ENCODE data around the gene ZNF57.
"Not testable (repeated sequence)": the region's sequence is repeated elsewhere in the genome, so short reads cannot be mapped to it uniquely, and the experiment has no call there.

The ZNF57 gene

GRCh38 chr19:2887391-2887914, 13.3 kb upstream of the ZNF57 start:
- Histone ChIP-seq H3F3A (ENCODE audit: control insufficient read depth, insufficient read depth) (peaks cover 9% of the 10 kb centered on the region; the same call in 1 of the 2 replicates), H3K4me2 (ENCODE audit: low read length) (peak overlapping the region; percentile 47), H3K9me2 (replicated peaks; ENCODE audit: control insufficient read depth, low read length) (no peaks in the 10 kb centered on the region), H3K4me3 (ENCODE audit: low read length) (peak overlapping the region; percentile 25), H3K36me3 (ENCODE audit: control insufficient read depth, low read length) (no peaks in the 10 kb centered on the region), H4K20me1 (ENCODE audit: control insufficient read depth, insufficient read depth, low read depth, low read length) (no peaks in the 10 kb centered on the region), H3K27me3 (ENCODE audit: control insufficient read depth, low read length) (no peaks in the 10 kb centered on the region), H3K27ac (ENCODE audit: low read depth, low read length) (peak overlapping the region; percentile 67), H3K9me3 (ENCODE audit: control insufficient read depth, insufficient read depth, low read length) (no peaks in the 10 kb centered on the region), H3K79me2 (ENCODE audit: control insufficient read depth, low read length) (no peaks in the 10 kb centered on the region), H3K4me1 (ENCODE audit: control insufficient read depth, low read length) (peaks cover 18% of the 10 kb centered on the region)
- no peak for TF ChIP-seq EZH2phosphoT487 (IDR thresholded peaks at IDR 0.05; ENCODE audit: borderline replicate concordance, low read length)
- TF ChIP-seq CTCF (IDR thresholded peaks at IDR 0.05; ENCODE audit: low read depth, low read length, poor library complexity, severe bottlenecking), result peak; percentile 67

- TF ChIP-seq EZH2phosphoT487 (IDR thresholded peaks at IDR 0.05; ENCODE audit: borderline replicate concordance, low read length), result no peak
- no peak for TF ChIP-seq CTCF (IDR thresholded peaks at IDR 0.05; ENCODE audit: low read depth, low read length, poor library complexity, severe bottlenecking)
- Histone ChIP-seq H3K4me2 (ENCODE audit: low read length) (peak overlapping the region; percentile 47), H4K20me1 (ENCODE audit: control insufficient read depth, insufficient read depth, low read depth, low read length) (no peaks in the 10 kb centered on the region), H3F3A (ENCODE audit: control insufficient read depth, insufficient read depth) (peaks cover 9% of the 10 kb centered on the region; the same call in 1 of the 2 replicates), H3K79me2 (ENCODE audit: control insufficient read depth, low read length) (no peaks in the 10 kb centered on the region), H3K27ac (ENCODE audit: low read depth, low read length) (peak overlapping the region; percentile 67), H3K36me3 (ENCODE audit: control insufficient read depth, low read length) (no peaks in the 10 kb centered on the region), H3K27me3 (ENCODE audit: control insufficient read depth, low read length) (no peaks in the 10 kb centered on the region), H3K4me3 (ENCODE audit: low read length) (peak overlapping the region; percentile 25), H3K4me1 (ENCODE audit: control insufficient read depth, low read length) (peaks cover 18% of the 10 kb centered on the region), H3K9me2 (replicated peaks; ENCODE audit: control insufficient read depth, low read length) (no peaks in the 10 kb centered on the region), H3K9me3 (ENCODE audit: control insufficient read depth, insufficient read depth, low read length) (no peaks in the 10 kb centered on the region)
Observed at GRCh38 chr19:2888731-2889224, 11.9 kb upstream of the ZNF57 start.

DNA sequence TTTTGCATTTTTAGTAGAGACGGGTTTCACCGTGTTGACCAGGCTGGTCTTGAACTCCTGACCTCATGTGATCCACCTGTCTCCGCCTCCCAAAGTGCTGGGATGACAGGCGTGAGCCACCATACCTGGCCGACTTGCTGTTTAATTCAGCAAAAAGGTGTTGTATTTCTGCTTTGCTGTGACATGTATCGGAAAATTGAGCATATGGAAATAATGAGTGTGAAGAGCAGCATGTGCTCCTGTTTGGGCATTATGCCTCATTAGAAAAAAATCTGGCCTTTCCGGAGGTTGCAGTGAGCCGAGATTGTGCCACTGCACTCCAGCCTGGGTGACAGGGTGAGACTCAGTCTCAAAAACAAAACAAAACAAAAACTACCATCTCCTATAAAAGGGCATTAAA, 10.2 kb upstream of the ZNF57 start:
- not testable (repeated sequence) for H3K36me3 ChIP-seq (ENCODE audit: control insufficient read depth, low read length); H3K79me2 ChIP-seq (ENCODE audit: control insufficient read depth, low read length); H3K27ac ChIP-seq (ENCODE audit: low read depth, low read length); H3K4me2 ChIP-seq (ENCODE audit: low read length); H3K27me3 ChIP-seq (ENCODE audit: control insufficient read depth, low read length); H3K4me3 ChIP-seq (ENCODE audit: low read length); H3K9me2 ChIP-seq (replicated peaks; ENCODE audit: control insufficient read depth, low read length); H4K20me1 ChIP-seq (ENCODE audit: control insufficient read depth, insufficient read depth, low read depth, low read length); H3K9me3 ChIP-seq (ENCODE audit: control insufficient read depth, insufficient read depth, low read length); H3F3A ChIP-seq (ENCODE audit: control insufficient read depth, insufficient read depth)
- H3K4me1 ChIP-seq (ENCODE audit: control insufficient read depth, low read length), result peaks cover 18% of the 10 kb centered on the region

GRCh38 chr19:2896694-2897093, 4.0 kb upstream of the ZNF57 start:
- no peaks in the 10 kb centered on the region for H3K27me3 ChIP-seq (ENCODE audit: control insufficient read depth, low read length)
- H3K4me3 ChIP-seq (ENCODE audit: low read length), result no peak overlapping the region
- peaks cover 9% of the 10 kb centered on the region for H3K79me2 ChIP-seq (ENCODE audit: control insufficient read depth, low read length)
- peaks cover 2% of the 10 kb centered on the region; the same call in 1 of the 2 replicates for H3F3A ChIP-seq (ENCODE audit: control insufficient read depth, insufficient read depth)
- no peaks in the 10 kb centered on the region for H3K36me3 ChIP-seq (ENCODE audit: control insufficient read depth, low read length)
- H3K9me3 ChIP-seq (ENCODE audit: control insufficient read depth, insufficient read depth, low read length), result 0 out of 2 replicates have a peak, but pooled peaks cover 3% of the 10 kb centered on the region
- H3K4me1 ChIP-seq (ENCODE audit: control insufficient read depth, low read length), result peaks cover 2% of the 10 kb centered on the region
- no peak for TF ChIP-seq CTCF (IDR thresholded peaks at IDR 0.05; ENCODE audit: low read depth, low read length, poor library complexity, severe bottlenecking)
- no peak for TF ChIP-seq EZH2phosphoT487 (IDR thresholded peaks at IDR 0.05; ENCODE audit: borderline replicate concordance, low read length)
- H4K20me1 ChIP-seq (ENCODE audit: control insufficient read depth, insufficient read depth, low read depth, low read length), result no peaks in the 10 kb centered on the region
- no peak overlapping the region for H3K27ac ChIP-seq (ENCODE audit: low read depth, low read length)
- H3K9me2 ChIP-seq (replicated peaks; ENCODE audit: control insufficient read depth, low read length), result no peaks in the 10 kb centered on the region
- no peak overlapping the region for H3K4me2 ChIP-seq (ENCODE audit: low read length)
